ENCODE results near the gene KRT71.

KRT71 gene

DNA sequence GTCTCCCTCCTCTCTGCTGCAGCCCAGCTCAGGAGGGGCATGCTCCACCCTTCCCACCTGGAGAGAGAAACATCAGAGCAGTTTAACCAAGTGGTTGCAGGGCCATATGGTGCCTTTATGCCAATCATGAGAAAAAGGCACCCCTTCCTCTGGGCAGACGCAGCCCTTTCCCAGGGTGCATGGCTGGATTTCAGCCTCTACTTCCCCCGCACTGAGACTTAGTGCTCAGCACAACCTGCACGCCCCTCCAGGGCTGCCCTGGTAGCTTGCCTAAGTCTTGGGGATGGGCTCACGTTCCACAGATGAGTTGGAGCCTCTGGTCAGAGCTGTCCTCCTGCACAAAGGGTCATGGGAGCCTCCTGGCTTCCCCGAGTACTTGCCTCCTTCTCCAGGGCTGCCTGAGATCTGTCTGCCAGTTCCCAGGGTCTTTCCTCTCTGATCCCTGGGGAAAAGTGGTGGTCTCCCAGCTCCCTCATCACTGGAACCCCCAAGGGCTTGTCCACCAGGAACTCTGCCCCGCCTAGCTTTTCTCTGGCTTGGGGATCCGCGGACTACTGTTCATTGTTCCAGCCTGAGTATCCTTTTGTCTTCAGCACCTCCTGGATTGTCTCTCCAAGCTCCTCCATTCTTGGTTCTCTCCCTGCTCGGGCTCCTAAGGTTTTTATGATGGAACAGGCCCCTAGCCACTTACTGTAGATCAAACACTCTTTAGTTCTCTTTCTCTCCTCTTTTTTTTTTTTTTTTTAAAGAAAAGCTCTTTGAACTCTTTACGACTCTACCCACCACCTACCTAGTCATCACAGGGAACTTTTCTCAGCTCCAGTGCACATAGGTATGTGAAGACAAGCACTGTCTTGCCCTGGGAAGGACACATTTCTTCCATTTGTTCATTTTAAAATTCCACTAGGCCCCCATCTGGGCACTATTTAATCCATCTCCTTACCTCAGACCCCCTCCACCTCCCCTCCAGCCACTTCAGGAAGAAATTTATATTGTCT is 26.8 kb upstream of the KRT71 start:
- no peak overlapping the region for H3K4me3 ChIP-seq (replicated peaks; ENCODE audit: low read depth, low read length)
- no peak for DNase-seq (ENCODE audit: extremely low read depth, low read depth)
- TF ChIP-seq CTCF (IDR thresholded peaks at IDR 0.05; ENCODE audit: low read depth, low read length, missing control alignments), result no peak

- no peak overlapping the region for H3K4me3 ChIP-seq (replicated peaks; ENCODE audit: low read depth, low read length)
- DNase-seq (ENCODE audit: extremely low read depth, low read depth), result no peak
- no peak for TF ChIP-seq CTCF (IDR thresholded peaks at IDR 0.05; ENCODE audit: low read depth, low read length, missing control alignments)
Observed at GRCh38 chr12:52578469-52578868, 25.5 kb upstream of the KRT71 start.

GRCh38 chr12:52577316-52577715 is 24.4 kb upstream of the KRT71 start:
- TF ChIP-seq CTCF (IDR thresholded peaks at IDR 0.05; ENCODE audit: low read depth, low read length, missing control alignments), result no peak
- DNase-seq (ENCODE audit: extremely low read depth, low read depth), result no peak
- no peak overlapping the region for H3K4me3 ChIP-seq (replicated peaks; ENCODE audit: low read depth, low read length)

DNA sequence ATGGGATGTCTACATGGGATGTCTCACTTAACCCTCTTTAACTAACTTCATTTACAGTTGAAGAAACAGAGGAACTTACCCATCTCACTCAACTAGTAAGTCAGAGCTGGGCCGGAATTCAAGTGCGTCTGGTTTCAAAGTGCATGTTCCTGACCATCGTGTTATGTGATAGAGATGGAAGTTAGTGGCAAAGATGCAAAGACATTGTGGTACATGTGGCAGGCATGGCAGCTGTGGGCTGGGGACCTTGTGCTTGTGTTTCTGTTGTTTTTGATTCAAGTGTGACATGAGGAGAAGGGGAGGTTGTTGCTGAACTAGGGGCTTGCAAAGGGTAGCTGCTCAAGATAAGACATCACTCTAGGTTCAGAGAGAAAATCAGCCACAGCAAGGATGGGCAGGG is 23.0 kb upstream of the KRT71 start:
- H3K4me3 ChIP-seq (replicated peaks; ENCODE audit: low read depth, low read length), result no peak overlapping the region
- no peak for TF ChIP-seq CTCF (IDR thresholded peaks at IDR 0.05; ENCODE audit: low read depth, low read length, missing control alignments)
- no peak for DNase-seq (ENCODE audit: extremely low read depth, low read depth)

DNA sequence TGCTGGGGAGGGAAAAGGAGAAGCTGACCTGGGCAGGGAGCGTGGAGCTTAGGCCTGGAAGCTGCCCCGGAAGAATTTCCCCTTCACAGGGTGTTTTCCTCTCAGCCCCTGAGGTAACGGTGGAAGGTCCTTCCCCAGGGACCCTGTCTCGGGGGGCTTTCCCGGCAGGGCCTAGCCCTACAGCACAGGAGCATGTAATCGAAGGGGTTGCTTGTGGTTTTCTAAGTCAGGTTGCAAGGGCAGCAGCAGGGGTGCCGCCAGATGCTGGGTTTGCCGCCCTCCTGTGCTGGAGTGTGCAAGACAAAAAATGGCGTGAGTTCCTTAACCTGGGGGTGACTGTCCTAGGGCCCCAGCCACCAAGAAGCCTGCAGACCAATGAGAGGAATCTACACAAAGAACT is 22.3 kb upstream of the KRT71 start:
- no peak for DNase-seq (ENCODE audit: extremely low read depth, low read depth)
- H3K4me3 ChIP-seq (replicated peaks; ENCODE audit: low read depth, low read length), result no peak overlapping the region
- no peak for TF ChIP-seq CTCF (IDR thresholded peaks at IDR 0.05; ENCODE audit: low read depth, low read length, missing control alignments)

DNA sequence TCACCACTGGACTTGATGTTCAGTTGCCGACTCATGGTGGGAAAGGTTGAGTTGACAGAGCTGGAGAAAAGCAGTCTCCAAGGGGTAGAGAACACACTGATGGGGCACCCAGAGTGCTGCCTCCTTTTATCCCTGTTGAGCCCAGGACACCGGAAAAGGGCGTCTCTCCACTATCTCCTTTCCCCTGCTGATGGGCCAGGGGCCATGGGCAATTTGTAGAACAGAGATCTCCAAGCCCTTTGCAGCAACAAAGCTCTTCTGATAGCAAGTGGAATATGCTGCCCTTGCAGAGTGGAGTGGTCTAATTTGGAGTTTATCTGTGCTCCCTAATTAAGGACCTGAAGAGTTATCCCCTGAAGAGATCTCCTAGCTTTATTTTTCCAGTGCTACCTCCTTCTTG is 20.8 kb upstream of the KRT71 start, which contains the start of gene KRT74:
TSS of gene KRT74 (minus strand) at position 101 of the 400 bp plus-strand sequence. CDS start at position 35, 66 bp downstream.
- no peak for DNase-seq (ENCODE audit: extremely low read depth, low read depth)
- no peak for TF ChIP-seq CTCF (IDR thresholded peaks at IDR 0.05; ENCODE audit: low read depth, low read length, missing control alignments)
- H3K4me3 ChIP-seq (replicated peaks; ENCODE audit: low read depth, low read length), result no peak within 1 kb of the TSS

Data from HFF-Myc (cell line).